ENCODE data around the gene SHISA7.

- TF ChIP-seq POLR2A (IDR thresholded peaks at IDR 0.05) (no peak), CTCF (IDR thresholded peaks at IDR 0.05 in 4 of 5, conservative IDR thresholded peaks at IDR 0.05 in 1 of 5) (no peak)
Measured at GRCh38 chr19:55444646-55445045, 1.5 kb upstream of the SHISA7 start.
